ENCODE data around the gene KIF20B.

Gene KIF20B

GRCh38 chr10:89701242-89702120 is at the start of gene KIF20B:
KIF20B (plus strand) TSS chr10:89701590; CDS start chr10:89705295, 3,705 bp downstream.
- H3K9me3 Mint-ChIP-seq = no peaks in the 10 kb centered on the region
- H3K27me3 Mint-ChIP-seq (ENCODE audit: low read depth) = no peaks in the 10 kb centered on the region
- peak within 1 kb of the TSS; percentile 97 for H3K27ac Mint-ChIP-seq
- H3K4me1 Mint-ChIP-seq (ENCODE audit: low read depth) = peaks cover 50% of the 10 kb centered on the region
- peak within 1 kb of the TSS; percentile 95 for H3K4me3 Mint-ChIP-seq
- H3K36me3 Mint-ChIP-seq (ENCODE audit: low read depth) = peaks cover 18% of the 10 kb centered on the region
- DNase-seq (ENCODE audit: low spot score) = peak; percentile 97

GRCh38 chr10:89651916-89652573 is 49.3 kb upstream of the KIF20B start:
- no peak overlapping the region for H3K27ac Mint-ChIP-seq
- no peak overlapping the region for H3K4me3 Mint-ChIP-seq
- H3K4me1 Mint-ChIP-seq (ENCODE audit: low read depth) = peaks cover 2% of the 10 kb centered on the region
- no peak for DNase-seq (ENCODE audit: low spot score)
- H3K27me3 Mint-ChIP-seq (ENCODE audit: low read depth) = peaks cover 13% of the 10 kb centered on the region
- H3K36me3 Mint-ChIP-seq (ENCODE audit: low read depth) = no peaks in the 10 kb centered on the region
- no peaks in the 10 kb centered on the region for H3K9me3 Mint-ChIP-seq

GRCh38 chr10:89652806-89653370 is 48.5 kb upstream of the KIF20B start:
- no peaks in the 10 kb centered on the region for H3K36me3 Mint-ChIP-seq (ENCODE audit: low read depth)
- peaks cover 2% of the 10 kb centered on the region for H3K4me1 Mint-ChIP-seq (ENCODE audit: low read depth)
- H3K4me3 Mint-ChIP-seq = no peak overlapping the region
- no peaks in the 10 kb centered on the region for H3K9me3 Mint-ChIP-seq
- peaks cover 12% of the 10 kb centered on the region for H3K27me3 Mint-ChIP-seq (ENCODE audit: low read depth)
- DNase-seq (ENCODE audit: low spot score) = no peak
- no peak overlapping the region for H3K27ac Mint-ChIP-seq

- no peaks in the 10 kb centered on the region for H3K9me3 Mint-ChIP-seq
- DNase-seq (ENCODE audit: low spot score) = no peak
Measured at GRCh38 chr10:89653410-89653869, 48.0 kb upstream of the KIF20B start.

GRCh38 chr10:89655722-89656121 is 45.7 kb upstream of the KIF20B start:
- Mint-ChIP-seq H3K4me3 (no peak overlapping the region), H3K9me3 (no peaks in the 10 kb centered on the region), H3K4me1 (ENCODE audit: low read depth) (peaks cover 2% of the 10 kb centered on the region), H3K27me3 (ENCODE audit: low read depth) (no peaks in the 10 kb centered on the region), H3K36me3 (ENCODE audit: low read depth) (no peaks in the 10 kb centered on the region), H3K27ac (no peak overlapping the region)
- DNase-seq (ENCODE audit: low spot score) = no peak

More at GRCh38 chr10:89653410-89653869, 48.0 kb upstream of the KIF20B start:
- no peak overlapping the region for H3K4me3 Mint-ChIP-seq
- H3K4me1 Mint-ChIP-seq (ENCODE audit: low read depth) = peaks cover 2% of the 10 kb centered on the region
- peaks cover 8% of the 10 kb centered on the region for H3K27me3 Mint-ChIP-seq (ENCODE audit: low read depth)
- H3K27ac Mint-ChIP-seq = no peak overlapping the region
- no peaks in the 10 kb centered on the region for H3K36me3 Mint-ChIP-seq (ENCODE audit: low read depth)

GRCh38 chr10:89657302-89657701 is 44.1 kb upstream of the KIF20B start:
- Mint-ChIP-seq H3K27me3 (ENCODE audit: low read depth) (no peaks in the 10 kb centered on the region), H3K27ac (no peak overlapping the region), H3K4me1 (ENCODE audit: low read depth) (peaks cover 2% of the 10 kb centered on the region), H3K4me3 (no peak overlapping the region), H3K36me3 (ENCODE audit: low read depth) (no peaks in the 10 kb centered on the region), H3K9me3 (no peaks in the 10 kb centered on the region)
- DNase-seq (ENCODE audit: low spot score) = no peak

GRCh38 chr10:89659143-89660131 is 42.0 kb upstream of the KIF20B start:
- Mint-ChIP-seq H3K4me1 (ENCODE audit: low read depth) (no peaks in the 10 kb centered on the region), H3K36me3 (ENCODE audit: low read depth) (no peaks in the 10 kb centered on the region), H3K27me3 (ENCODE audit: low read depth) (no peaks in the 10 kb centered on the region), H3K9me3 (no peaks in the 10 kb centered on the region), H3K27ac (no peak overlapping the region), H3K4me3 (no peak overlapping the region)
- no peak for DNase-seq (ENCODE audit: low spot score)

GRCh38 chr10:89662596-89662995 is 38.8 kb upstream of the KIF20B start:
- Mint-ChIP-seq H3K4me3 (no peak overlapping the region), H3K36me3 (ENCODE audit: low read depth) (no peaks in the 10 kb centered on the region)
- DNase-seq (ENCODE audit: low spot score) = no peak

GRCh38 chr10:89663144-89663543 is 38.2 kb upstream of the KIF20B start:
- no peak for DNase-seq (ENCODE audit: low spot score)
- H3K4me1 Mint-ChIP-seq (ENCODE audit: low read depth) = no peaks in the 10 kb centered on the region
- H3K9me3 Mint-ChIP-seq = no peaks in the 10 kb centered on the region
- H3K4me3 Mint-ChIP-seq = no peak overlapping the region
- H3K27ac Mint-ChIP-seq = no peak overlapping the region
- H3K36me3 Mint-ChIP-seq (ENCODE audit: low read depth) = no peaks in the 10 kb centered on the region
- H3K27me3 Mint-ChIP-seq (ENCODE audit: low read depth) = peaks cover 12% of the 10 kb centered on the region

More at GRCh38 chr10:89662596-89662995, 38.8 kb upstream of the KIF20B start:
- no peak overlapping the region for H3K27ac Mint-ChIP-seq
- no peaks in the 10 kb centered on the region for H3K4me1 Mint-ChIP-seq (ENCODE audit: low read depth)
- no peaks in the 10 kb centered on the region for H3K9me3 Mint-ChIP-seq
- H3K27me3 Mint-ChIP-seq (ENCODE audit: low read depth) = peaks cover 11% of the 10 kb centered on the region

GRCh38 chr10:89664203-89664602 is 37.2 kb upstream of the KIF20B start:
- no peaks in the 10 kb centered on the region for H3K9me3 Mint-ChIP-seq
- H3K27ac Mint-ChIP-seq = no peak overlapping the region
- no peaks in the 10 kb centered on the region for H3K4me1 Mint-ChIP-seq (ENCODE audit: low read depth)
- no peak for DNase-seq (ENCODE audit: low spot score)
- no peaks in the 10 kb centered on the region for H3K36me3 Mint-ChIP-seq (ENCODE audit: low read depth)
- peaks cover 18% of the 10 kb centered on the region for H3K27me3 Mint-ChIP-seq (ENCODE audit: low read depth)
- H3K4me3 Mint-ChIP-seq = no peak overlapping the region

GRCh38 chr10:89665302-89665701 is 36.1 kb upstream of the KIF20B start:
- no peaks in the 10 kb centered on the region for H3K4me1 Mint-ChIP-seq (ENCODE audit: low read depth)
- no peaks in the 10 kb centered on the region for H3K36me3 Mint-ChIP-seq (ENCODE audit: low read depth)
- peaks cover 18% of the 10 kb centered on the region for H3K27me3 Mint-ChIP-seq (ENCODE audit: low read depth)

GRCh38 chr10:89666138-89666537 is 35.3 kb upstream of the KIF20B start:
- no peaks in the 10 kb centered on the region for H3K36me3 Mint-ChIP-seq (ENCODE audit: low read depth)
- peaks cover 18% of the 10 kb centered on the region for H3K27me3 Mint-ChIP-seq (ENCODE audit: low read depth)
- H3K4me3 Mint-ChIP-seq = no peak overlapping the region
- no peaks in the 10 kb centered on the region for H3K4me1 Mint-ChIP-seq (ENCODE audit: low read depth)
- H3K27ac Mint-ChIP-seq = no peak overlapping the region
- H3K9me3 Mint-ChIP-seq = no peaks in the 10 kb centered on the region
- no peak for DNase-seq (ENCODE audit: low spot score)

More at GRCh38 chr10:89665302-89665701, 36.1 kb upstream of the KIF20B start:
- DNase-seq (ENCODE audit: low spot score) = no peak
- no peak overlapping the region for H3K4me3 Mint-ChIP-seq
- H3K9me3 Mint-ChIP-seq = no peaks in the 10 kb centered on the region
- no peak overlapping the region for H3K27ac Mint-ChIP-seq

GRCh38 chr10:89668386-89669071 is 32.9 kb upstream of the KIF20B start:
- Mint-ChIP-seq H3K27ac (no peak overlapping the region), H3K4me3 (no peak overlapping the region), H3K4me1 (ENCODE audit: low read depth) (no peaks in the 10 kb centered on the region), H3K36me3 (ENCODE audit: low read depth) (no peaks in the 10 kb centered on the region), H3K27me3 (ENCODE audit: low read depth) (peaks cover 22% of the 10 kb centered on the region), H3K9me3 (no peaks in the 10 kb centered on the region)
- DNase-seq (ENCODE audit: low spot score) = no peak
